ENCODE results near the gene FOXP1.

FOXP1 gene

GRCh38 chr3:71054312-71054711 lies 529.2 kb downstream of the FOXP1 start:
- DNase-seq (ENCODE audit: extremely low spot score): no peak
- TF ChIP-seq NFRKB (IDR thresholded peaks at IDR 0.05) (no peak), FOXM1 (IDR thresholded peaks at IDR 0.05; ENCODE audit: borderline replicate concordance) (no peak), L3MBTL2 (conservative IDR thresholded peaks at IDR 0.05) (no peak), HDGF (IDR thresholded peaks at IDR 0.05; ENCODE audit: borderline replicate concordance) (no peak), CTBP1 (IDR thresholded peaks at IDR 0.05; ENCODE audit: borderline replicate concordance) (no peak), ZNF384 (IDR thresholded peaks at IDR 0.05) (no peak), BHLHE40 (IDR thresholded peaks at IDR 0.05; ENCODE audit: borderline replicate concordance) (no peak), FOXK2 (IDR thresholded peaks at IDR 0.05) (no peak), ELF4 (IDR thresholded peaks at IDR 0.05) (no peak), SUZ12 (IDR thresholded peaks at IDR 0.05) (no peak), ARNT (IDR thresholded peaks at IDR 0.05) (no peak)
- TF ChIP-seq, protein P1, sequence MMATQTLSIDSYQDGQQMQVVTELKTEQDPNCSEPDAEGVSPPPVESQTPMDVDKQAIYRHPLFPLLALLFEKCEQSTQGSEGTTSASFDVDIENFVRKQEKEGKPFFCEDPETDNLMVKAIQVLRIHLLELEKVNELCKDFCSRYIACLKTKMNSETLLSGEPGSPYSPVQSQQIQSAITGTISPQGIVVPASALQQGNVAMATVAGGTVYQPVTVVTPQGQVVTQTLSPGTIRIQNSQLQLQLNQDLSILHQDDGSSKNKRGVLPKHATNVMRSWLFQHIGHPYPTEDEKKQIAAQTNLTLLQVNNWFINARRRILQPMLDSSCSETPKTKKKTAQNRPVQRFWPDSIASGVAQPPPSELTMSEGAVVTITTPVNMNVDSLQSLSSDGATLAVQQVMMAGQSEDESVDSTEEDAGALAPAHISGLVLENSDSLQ (IDR thresholded peaks at IDR 0.05): no peak
- ChIA-PET POLR2A (interaction anchor here (0.8 kb wide), 1 partner anchor 9 kb away, joined by 3 read pairs; no protein-coding TSS in a partner anchor), CTCF (no interaction called here)

- DNase-seq (ENCODE audit: extremely low spot score): no peak
- ChIA-PET POLR2A (interaction anchor here (0.8 kb wide), 1 partner anchor 9 kb away, joined by 3 read pairs; no protein-coding TSS in a partner anchor), CTCF (no interaction called here)
- no peak for TF ChIP-seq SP1 (IDR thresholded peaks at IDR 0.05)
- TF ChIP-seq SUZ12 (IDR thresholded peaks at IDR 0.05): no peak
- TF ChIP-seq NFRKB (IDR thresholded peaks at IDR 0.05): no peak
- TF ChIP-seq HDGF (IDR thresholded peaks at IDR 0.05; ENCODE audit: borderline replicate concordance): no peak
- TF ChIP-seq CTBP1 (IDR thresholded peaks at IDR 0.05; ENCODE audit: borderline replicate concordance): no peak
- TF ChIP-seq, protein P1 (IDR thresholded peaks at IDR 0.05): no peak
- TF ChIP-seq FOXM1 (IDR thresholded peaks at IDR 0.05; ENCODE audit: borderline replicate concordance): no peak
- TF ChIP-seq ARNT (IDR thresholded peaks at IDR 0.05): no peak
- TF ChIP-seq L3MBTL2 (conservative IDR thresholded peaks at IDR 0.05): no peak
- no peak for TF ChIP-seq FOXK2 (IDR thresholded peaks at IDR 0.05)
- no peak for TF ChIP-seq LEF1 (IDR thresholded peaks at IDR 0.05; ENCODE audit: borderline replicate concordance)
- TF ChIP-seq BHLHE40 (IDR thresholded peaks at IDR 0.05; ENCODE audit: borderline replicate concordance): no peak
- no peak for TF ChIP-seq ZNF384 (IDR thresholded peaks at IDR 0.05)
- no peak for TF ChIP-seq FOXA1 (IDR thresholded peaks at IDR 0.05)
- no peak for TF ChIP-seq ELF4 (IDR thresholded peaks at IDR 0.05)
- TF ChIP-seq TARDBP (IDR thresholded peaks at IDR 0.05): no peak
Observed at GRCh38 chr3:71053495-71053894, 530.0 kb downstream of the FOXP1 start.

DNA sequence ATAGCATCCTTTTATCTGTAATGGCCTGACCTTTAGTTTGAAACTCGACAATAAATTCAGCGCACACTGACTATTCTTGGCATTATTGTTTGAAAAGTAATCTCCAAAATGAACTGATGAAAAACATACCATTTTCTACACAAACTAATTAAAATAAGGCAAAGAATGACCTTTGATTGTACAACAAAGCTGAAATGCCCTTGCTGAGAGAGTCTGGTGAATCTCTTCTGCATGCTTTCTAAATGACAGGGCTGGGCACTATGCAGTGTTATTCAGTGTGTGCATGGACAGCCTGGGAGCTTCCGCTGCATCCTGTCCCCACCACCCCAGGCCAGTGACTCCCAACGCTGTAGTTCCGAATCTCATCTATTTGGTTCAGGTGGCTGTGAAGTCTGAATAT lies 530.8 kb downstream of the FOXP1 start:
- ChIA-PET CTCF (interaction anchor here (0.6 kb wide), 1 partner anchor 49 kb away, joined by 3 read pairs; no protein-coding TSS in a partner anchor), POLR2A (interaction anchor here (1.2 kb wide), 1 partner anchor 8 kb away, joined by 3 read pairs; no protein-coding TSS in a partner anchor)
- TF ChIP-seq LEF1 (IDR thresholded peaks at IDR 0.05; ENCODE audit: borderline replicate concordance) (no peak), HDGF (IDR thresholded peaks at IDR 0.05; ENCODE audit: borderline replicate concordance) (no peak)
- DNase-seq (ENCODE audit: extremely low spot score): no peak

GRCh38 chr3:71051893-71052687 lies 531.4 kb downstream of the FOXP1 start:
- POLR2A ChIA-PET: interaction anchor here (1.2 kb wide), 1 partner anchor 9 kb away, joined by 3 read pairs; no protein-coding TSS in a partner anchor
- DNase-seq (ENCODE audit: extremely low spot score): no peak
- TF ChIP-seq ZNF384 (IDR thresholded peaks at IDR 0.05) (peak; percentile 35; the same call in 1 of the 2 replicates), SP1 (IDR thresholded peaks at IDR 0.05) (no peak), CTBP1 (IDR thresholded peaks at IDR 0.05; ENCODE audit: borderline replicate concordance) (0 out of 2 replicates have a peak, but pooled peaks have one; percentile 21)
- TF ChIP-seq, protein P1 (IDR thresholded peaks at IDR 0.05): peak; percentile 93
- CTCF ChIA-PET: no interaction called here

- ChIA-PET CTCF (interaction anchor here (0.6 to 1.5 kb wide), 3 partner anchors 29 to 162 kb away, joined by 3 to 4 read pairs (median 4); no protein-coding TSS in a partner anchor), POLR2A (interaction anchor here (0.6 to 0.8 kb wide), 3 partner anchors 13 to 531 kb away, joined by 3 read pairs; no protein-coding TSS in a partner anchor)
- TF ChIP-seq BHLHE40 (IDR thresholded peaks at IDR 0.05; ENCODE audit: borderline replicate concordance) (no peak), LEF1 (IDR thresholded peaks at IDR 0.05; ENCODE audit: borderline replicate concordance) (no peak), TARDBP (IDR thresholded peaks at IDR 0.05) (no peak), ARNT (IDR thresholded peaks at IDR 0.05) (no peak), SUZ12 (IDR thresholded peaks at IDR 0.05) (no peak), FOXM1 (IDR thresholded peaks at IDR 0.05; ENCODE audit: borderline replicate concordance) (no peak), NFRKB (IDR thresholded peaks at IDR 0.05) (no peak), FOXA1 (IDR thresholded peaks at IDR 0.05) (no peak), ELF4 (IDR thresholded peaks at IDR 0.05) (no peak), SP1 (IDR thresholded peaks at IDR 0.05) (no peak), L3MBTL2 (conservative IDR thresholded peaks at IDR 0.05) (no peak), FOXK2 (IDR thresholded peaks at IDR 0.05) (no peak), CTBP1 (IDR thresholded peaks at IDR 0.05; ENCODE audit: borderline replicate concordance) (no peak), ZNF384 (IDR thresholded peaks at IDR 0.05) (no peak)
- no peak for DNase-seq (ENCODE audit: extremely low spot score)
Observed at GRCh38 chr3:71051259-71051595, 532.3 kb downstream of the FOXP1 start.

Data from HEK293T (cell line).